Measurements from ENCODE around the gene SFXN5. TPM values are rescaled to one million over a fixed set of nuclear protein-coding genes. Genes with fewer than 3 reads are reported as not detected.

SFXN5 gene
- total and polyA plus RNA-seq, 2 experiments from 2014 or later = 10.0 to 16.4 TPM

DNA sequence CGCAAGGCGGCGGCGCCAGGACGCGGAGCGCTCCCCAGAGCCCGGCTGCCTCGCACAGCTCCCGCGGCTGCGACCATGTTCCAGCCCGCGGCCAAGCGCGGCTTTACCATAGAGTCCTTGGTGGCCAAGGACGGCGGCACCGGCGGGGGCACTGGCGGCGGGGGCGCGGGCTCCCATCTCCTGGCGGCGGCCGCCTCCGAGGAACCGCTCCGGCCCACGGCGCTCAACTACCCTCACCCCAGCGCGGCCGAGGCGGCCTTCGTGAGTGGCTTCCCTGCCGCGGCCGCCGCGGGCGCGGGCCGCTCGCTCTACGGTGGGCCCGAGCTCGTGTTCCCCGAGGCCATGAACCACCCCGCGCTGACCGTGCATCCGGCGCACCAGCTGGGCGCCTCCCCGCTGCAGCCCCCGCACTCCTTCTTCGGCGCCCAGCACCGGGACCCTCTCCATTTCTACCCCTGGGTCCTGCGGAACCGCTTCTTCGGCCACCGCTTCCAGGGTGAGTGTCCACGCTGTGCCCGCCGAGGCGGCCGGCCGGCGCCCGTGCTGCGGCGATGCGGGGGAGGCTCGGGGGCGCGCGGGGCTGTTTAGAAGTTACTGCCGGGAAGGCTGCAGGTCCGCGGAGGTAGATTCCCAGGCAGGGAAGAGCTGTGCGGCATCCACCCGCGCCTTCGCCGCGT lies 153.5 kb downstream of the SFXN5 start:
- H3K36me3 ChIP-seq (ENCODE audit: low read depth) = no peaks in the 10 kb centered on the region
- H4K20me1 ChIP-seq (ENCODE audit: insufficient read depth) = no peaks in the 10 kb centered on the region
- TF ChIP-seq EZH2 (IDR thresholded peaks at IDR 0.05; ENCODE audit: insufficient read depth, poor library complexity, severe bottlenecking) (no peak), EZH2phosphoT487 (IDR thresholded peaks at IDR 0.05; ENCODE audit: insufficient read depth, low read depth) (peak; percentile 84)
- H3K79me2 ChIP-seq (ENCODE audit: insufficient read depth) = no peaks in the 10 kb centered on the region
- no peak overlapping the region for H3K27ac ChIP-seq
- no peak overlapping the region for H3K4me3 ChIP-seq
- no peaks in the 10 kb centered on the region for H3K9me2 ChIP-seq (ENCODE audit: insufficient read depth)
- H3K4me2 ChIP-seq (ENCODE audit: unreplicated experiment) = no peak overlapping the region
- no peak for DNase-seq
- H3K4me1 ChIP-seq (ENCODE audit: insufficient read depth) = no peaks in the 10 kb centered on the region
- H3F3A ChIP-seq (ENCODE audit: insufficient read depth) = no peaks in the 10 kb centered on the region
- no peaks in the 10 kb centered on the region for H3K9me3 ChIP-seq (ENCODE audit: low read depth)
- H3K9ac ChIP-seq = no peak overlapping the region
- in situ Hi-C loops (cut with MboI) = no loop called here
- no peak overlapping the region for H2AFZ ChIP-seq
- 2 to 4% methylated on average over 42 to 70 of the region's 89 CpGs for WGBS, 2 experiments (ENCODE audit: low coverage in 1 of 2, low lambda C conversion rate in 2 of 2, missing lambda C conversion rate in 2 of 2)
- peaks cover 95% of the 10 kb centered on the region for H3K27me3 ChIP-seq (replicated peaks; ENCODE audit: insufficient read depth)

DNA sequence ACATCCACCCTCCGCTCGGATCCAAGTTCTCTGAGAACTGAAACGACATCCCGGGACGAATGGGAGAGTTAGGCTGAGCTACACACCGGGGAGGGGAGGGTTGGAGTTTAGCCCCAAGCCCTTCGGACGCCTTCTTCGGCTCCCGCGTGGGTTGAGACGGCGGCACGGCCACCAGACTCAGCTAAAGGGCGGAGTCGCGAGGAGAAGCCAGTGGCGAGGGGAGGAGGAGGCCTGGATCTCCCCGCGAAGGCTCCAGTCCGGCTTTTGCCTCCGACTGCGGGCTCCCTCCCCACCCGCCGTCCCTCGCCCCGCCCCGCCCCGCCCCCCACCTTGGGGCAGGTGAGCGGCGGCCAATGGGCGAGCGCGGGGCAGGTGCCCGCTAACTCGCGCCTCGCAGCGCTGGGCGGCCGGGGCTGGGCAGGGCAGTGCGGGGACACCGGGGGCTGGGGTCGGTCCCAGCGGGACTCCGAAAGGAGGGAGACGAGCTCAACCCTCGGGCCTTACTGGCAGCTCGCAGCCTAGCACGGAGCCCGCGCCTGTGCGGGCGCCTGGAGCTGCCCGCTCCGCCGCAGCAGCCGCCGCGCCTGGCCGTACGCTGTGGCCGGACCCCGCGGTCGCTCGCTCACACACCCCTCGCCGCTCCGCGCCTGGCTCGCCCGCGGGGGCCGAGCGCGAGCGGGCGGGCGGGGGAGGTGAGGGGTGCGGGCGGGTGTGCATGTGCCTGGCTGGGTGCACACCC lies 154.2 kb downstream of the SFXN5 start, which contains the start of gene EMX1:
Gene EMX1, plus strand, starts transcription at position 382 of the 739 bp plus-strand sequence. Its CDS starts 334 bp downstream, at position 716.
- Histone ChIP-seq H2AFZ (no peak within 1 kb of the TSS), H3K79me2 (ENCODE audit: insufficient read depth) (no peaks in the 10 kb centered on the region), H3K9me3 (ENCODE audit: low read depth) (no peaks in the 10 kb centered on the region), H3K4me3 (no peak within 1 kb of the TSS), H3K27ac (no peak within 1 kb of the TSS), H3K27me3 (replicated peaks; ENCODE audit: insufficient read depth) (peaks cover 94% of the 10 kb centered on the region), H3K4me1 (ENCODE audit: insufficient read depth) (no peaks in the 10 kb centered on the region), H4K20me1 (ENCODE audit: insufficient read depth) (no peaks in the 10 kb centered on the region), H3K9ac (no peak within 1 kb of the TSS), H3K9me2 (ENCODE audit: insufficient read depth) (no peaks in the 10 kb centered on the region), H3F3A (ENCODE audit: insufficient read depth) (no peaks in the 10 kb centered on the region), H3K4me2 (ENCODE audit: unreplicated experiment) (no peak within 1 kb of the TSS), H3K36me3 (ENCODE audit: low read depth) (no peaks in the 10 kb centered on the region)
- TF ChIP-seq EZH2 (IDR thresholded peaks at IDR 0.05; ENCODE audit: insufficient read depth, poor library complexity, severe bottlenecking) (peak; percentile 100), EZH2phosphoT487 (IDR thresholded peaks at IDR 0.05; ENCODE audit: insufficient read depth, low read depth) (no peak)
- 1% methylated on average over 27 to 76 of the region's 82 CpGs for WGBS, 2 experiments (ENCODE audit: low coverage in 1 of 2, low lambda C conversion rate in 2 of 2, missing lambda C conversion rate in 2 of 2)
- DNase-seq = peak; percentile 46
- in situ Hi-C loops (cut with MboI) = no loop called here

DNA sequence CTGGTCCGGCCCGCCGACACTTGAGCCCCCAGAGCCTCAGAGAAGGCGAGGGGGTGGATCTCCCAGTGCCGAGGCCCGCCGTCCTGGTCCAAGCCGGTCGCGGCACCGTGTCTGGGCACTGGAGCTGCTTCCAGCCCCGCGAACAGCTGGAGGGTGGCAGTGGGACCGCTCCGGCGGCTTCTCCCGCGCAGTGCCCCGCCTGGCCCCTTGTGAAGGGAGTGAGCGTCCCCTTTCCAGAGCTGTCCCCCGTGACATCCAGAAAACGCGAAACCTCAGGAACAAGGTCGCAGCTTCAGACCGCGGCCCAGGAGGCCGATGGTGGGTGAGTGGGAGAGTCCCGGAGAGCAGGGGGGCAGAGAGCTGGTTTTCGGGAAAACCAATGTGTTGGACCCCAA lies 154.8 kb downstream of the SFXN5 start:
- WGBS, 2 experiments (ENCODE audit: low coverage in 1 of 2, low lambda C conversion rate in 2 of 2, missing lambda C conversion rate in 2 of 2) = 2 to 3% methylated on average over 28 of the region's 29 CpGs
- Histone ChIP-seq H3K4me1 (ENCODE audit: insufficient read depth) (no peaks in the 10 kb centered on the region), H3K36me3 (ENCODE audit: low read depth) (no peaks in the 10 kb centered on the region), H4K20me1 (ENCODE audit: insufficient read depth) (no peaks in the 10 kb centered on the region), H3K4me3 (no peak overlapping the region), H3K79me2 (ENCODE audit: insufficient read depth) (no peaks in the 10 kb centered on the region), H3K9me3 (ENCODE audit: low read depth) (no peaks in the 10 kb centered on the region), H3K4me2 (ENCODE audit: unreplicated experiment) (no peak overlapping the region), H2AFZ (no peak overlapping the region), H3F3A (ENCODE audit: insufficient read depth) (no peaks in the 10 kb centered on the region), H3K27ac (no peak overlapping the region), H3K9me2 (ENCODE audit: insufficient read depth) (no peaks in the 10 kb centered on the region), H3K27me3 (replicated peaks; ENCODE audit: insufficient read depth) (peaks cover 94% of the 10 kb centered on the region), H3K9ac (no peak overlapping the region)
- in situ Hi-C loops (cut with MboI) = no loop called here
- DNase-seq = no peak
- TF ChIP-seq EZH2 (IDR thresholded peaks at IDR 0.05; ENCODE audit: insufficient read depth, poor library complexity, severe bottlenecking) (peak; percentile 100), EZH2phosphoT487 (IDR thresholded peaks at IDR 0.05; ENCODE audit: insufficient read depth, low read depth) (no peak; the same call in 1 of the 2 replicates)

DNA sequence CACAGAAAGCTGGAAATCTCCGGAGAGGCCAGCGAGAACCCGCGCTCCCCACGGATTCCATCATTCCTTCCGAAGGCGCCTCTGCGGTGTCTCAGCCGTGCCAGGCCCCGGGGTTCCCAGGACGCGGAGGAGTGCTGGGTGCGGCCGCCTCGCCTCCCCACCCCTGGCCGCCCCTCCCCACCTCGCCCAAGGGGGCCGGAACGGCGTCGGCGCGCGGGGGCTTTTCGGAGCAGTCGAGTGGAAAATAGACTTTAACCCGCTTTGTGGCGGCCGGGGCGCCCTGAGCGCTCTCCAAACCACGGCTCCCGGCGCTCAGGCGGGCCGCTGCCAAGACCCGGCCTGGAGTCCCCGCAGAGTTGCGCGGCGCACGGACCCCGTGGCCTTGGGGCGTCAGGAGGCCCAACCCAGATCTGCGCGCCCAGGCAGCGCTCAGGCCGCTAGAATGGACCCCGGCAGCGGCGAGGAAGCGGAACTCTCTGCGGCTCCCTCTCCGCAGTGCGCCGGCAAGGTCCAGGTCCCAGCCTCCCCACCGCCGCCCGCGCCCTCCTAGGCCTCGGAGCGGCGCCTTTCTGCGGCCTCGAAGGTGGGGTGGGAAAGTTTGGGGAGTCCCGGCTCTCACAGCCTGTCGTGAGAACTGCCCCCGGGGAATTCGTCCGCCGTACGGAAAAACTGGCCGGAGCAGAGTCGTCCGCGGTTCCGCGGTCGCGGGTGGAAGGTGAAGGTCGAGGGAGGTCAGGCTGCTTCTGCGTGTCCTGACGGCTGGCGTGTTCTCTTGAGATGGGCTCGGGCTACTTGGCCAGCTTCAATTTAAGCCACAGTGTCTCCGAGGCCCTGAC lies 155.4 kb downstream of the SFXN5 start:
- Histone ChIP-seq H4K20me1 (ENCODE audit: insufficient read depth) (no peaks in the 10 kb centered on the region), H3K4me1 (ENCODE audit: insufficient read depth) (no peaks in the 10 kb centered on the region), H3K9ac (no peak overlapping the region), H3K4me2 (ENCODE audit: unreplicated experiment) (no peak overlapping the region), H3K79me2 (ENCODE audit: insufficient read depth) (no peaks in the 10 kb centered on the region), H3K9me2 (ENCODE audit: insufficient read depth) (no peaks in the 10 kb centered on the region), H3K4me3 (no peak overlapping the region), H3K36me3 (ENCODE audit: low read depth) (no peaks in the 10 kb centered on the region), H3K27me3 (replicated peaks; ENCODE audit: insufficient read depth) (peaks cover 92% of the 10 kb centered on the region), H2AFZ (no peak overlapping the region), H3F3A (ENCODE audit: insufficient read depth) (no peaks in the 10 kb centered on the region), H3K27ac (no peak overlapping the region), H3K9me3 (ENCODE audit: low read depth) (no peaks in the 10 kb centered on the region)
- in situ Hi-C loops (cut with MboI) = no loop called here
- TF ChIP-seq EZH2 (IDR thresholded peaks at IDR 0.05; ENCODE audit: insufficient read depth, poor library complexity, severe bottlenecking) = peak; percentile 24
- TF ChIP-seq EZH2phosphoT487 (IDR thresholded peaks at IDR 0.05; ENCODE audit: insufficient read depth, low read depth) = peak; percentile 56; the same call in 1 of the 2 replicates
- WGBS, 2 experiments (ENCODE audit: low coverage in 1 of 2, low lambda C conversion rate in 2 of 2, missing lambda C conversion rate in 2 of 2) = 2 to 4% methylated on average over 63 to 64 of the region's 86 CpGs
- DNase-seq = peak; percentile 54
